Stimulated activated CD8-positive, alpha-beta memory T cell treated with anti-CD3 and anti-CD28 coated beads, Interleukin-12 subunit alpha, Interleukin-12 subunit beta, amount 100 ng/mL, for 1 hour (primary cell): ENCODE data around the gene EXOC4.
"Not testable (repeated sequence)": the region's sequence is repeated elsewhere in the genome, so short reads cannot be mapped to it uniquely, and the experiment has no call there.

Experiments used
- DNase-seq: peaks from one replicate; pipeline ENCODE4 v3.0.0-alpha.2; 2020; ENCODE audit warnings: low read depth

Gene EXOC4

GRCh38 chr7:133987582-133987981 is 734.7 kb downstream of the EXOC4 start:
- DNase-seq = no peak

- no peak for DNase-seq
These were observed 740.7 kb downstream of the EXOC4 start for GRCh38 chr7:133993547-133993946.

DNA sequence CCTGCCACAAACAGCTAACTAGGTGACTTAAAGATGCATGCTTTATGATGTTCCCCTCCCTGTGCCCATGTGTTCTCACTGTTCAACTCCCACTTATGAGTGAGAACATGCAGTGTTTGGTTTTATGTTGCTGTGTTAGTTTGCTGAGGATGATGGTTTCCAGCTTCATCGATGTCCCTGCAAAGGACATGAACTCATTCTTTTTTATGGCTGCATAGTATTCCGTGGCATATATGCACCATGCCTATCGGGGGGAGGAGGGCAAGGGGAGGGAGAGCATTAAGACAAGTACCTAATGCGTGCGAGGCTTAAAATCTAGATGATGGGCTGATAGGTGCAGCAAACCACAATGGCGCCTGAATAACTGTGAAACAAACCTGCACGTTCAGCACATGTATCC is 741.2 kb downstream of the EXOC4 start:
- not testable (repeated sequence) for DNase-seq

- DNase-seq = no peak
These were observed 744.6 kb downstream of the EXOC4 start for GRCh38 chr7:133997463-133997862.

GRCh38 chr7:133999178-133999577 is 746.3 kb downstream of the EXOC4 start:
- no peak for DNase-seq

DNA sequence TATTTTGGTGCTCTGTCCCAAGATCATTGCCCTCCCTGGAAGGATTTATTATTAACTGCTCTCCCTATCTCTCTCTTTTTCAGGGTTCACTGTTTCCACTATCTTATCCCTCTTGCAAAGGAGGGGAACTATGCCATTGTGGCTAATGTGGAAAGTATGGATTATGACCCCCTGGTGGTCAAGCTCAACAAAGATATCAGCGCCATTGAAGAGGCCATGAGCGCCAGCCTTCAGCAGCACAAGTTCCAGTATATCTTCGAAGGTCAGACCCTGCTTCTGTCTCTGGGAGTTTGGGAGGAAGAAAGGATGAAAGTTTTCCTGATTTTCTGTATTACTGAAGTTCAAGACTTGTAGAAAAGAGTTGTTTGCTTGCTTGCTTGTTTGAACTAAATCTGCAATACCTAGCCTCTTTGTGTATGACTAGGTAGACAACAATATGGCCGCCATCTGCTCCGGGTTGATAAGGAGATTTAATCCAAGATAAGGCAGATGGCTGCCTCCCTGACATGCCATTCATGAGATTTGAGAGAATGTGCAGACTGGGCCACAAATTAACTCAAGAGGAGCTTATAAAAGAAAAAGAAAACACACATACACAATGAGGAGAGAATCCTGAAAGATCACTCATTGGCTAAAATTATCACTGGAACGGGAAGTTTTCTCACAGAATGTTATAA is 752.1 kb downstream of the EXOC4 start:
- no peak for DNase-seq

- no peak for DNase-seq
These were observed 756.6 kb downstream of the EXOC4 start for GRCh38 chr7:134009314-134010110.

GRCh38 chr7:134013249-134013648 is 760.4 kb downstream of the EXOC4 start:
- DNase-seq = no peak

DNA sequence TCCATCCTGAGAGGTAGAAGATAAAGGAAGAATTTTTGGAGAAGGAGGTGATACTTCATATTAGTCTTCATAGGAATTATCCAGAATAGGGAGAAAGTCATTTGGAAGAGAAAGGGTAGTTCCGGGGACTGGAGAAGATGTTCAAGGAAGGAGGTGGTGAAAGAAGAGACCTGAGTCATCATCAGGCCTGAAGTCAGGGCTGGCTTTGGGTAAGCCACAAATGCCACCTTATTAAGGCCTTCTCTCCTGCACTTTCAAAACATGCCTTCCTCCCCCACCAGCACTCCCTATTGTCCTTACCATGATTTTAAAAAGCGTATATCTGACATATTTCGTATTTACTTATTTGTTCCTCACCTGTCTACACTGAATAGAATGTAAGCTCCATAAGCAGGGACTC is 762.1 kb downstream of the EXOC4 start:
- DNase-seq = no peak

- no peak for DNase-seq
These were observed 763.5 kb downstream of the EXOC4 start for GRCh38 chr7:134016223-134016941.

GRCh38 chr7:134016942-134017303 is 764.0 kb downstream of the EXOC4 start:
- DNase-seq = no peak

DNA sequence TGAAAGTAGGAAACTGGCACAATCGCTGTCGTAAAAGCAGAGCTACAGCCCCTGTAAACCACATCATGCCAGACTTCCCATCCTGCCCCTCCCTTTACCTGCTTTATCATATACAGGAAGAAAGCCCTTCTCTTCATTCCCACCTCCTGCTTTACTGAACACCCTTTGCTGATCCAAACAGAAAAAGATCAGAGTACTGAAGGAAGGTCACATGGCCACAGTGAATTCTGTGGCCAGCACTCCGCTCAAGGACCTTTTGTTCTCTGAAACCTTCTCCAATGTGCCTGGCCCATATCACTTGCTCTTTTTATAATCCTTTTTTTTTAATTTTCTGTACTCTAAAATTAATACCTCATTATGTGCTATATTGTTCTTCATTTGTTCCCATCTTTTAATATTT is 765.4 kb downstream of the EXOC4 start:
- no peak for DNase-seq

DNA sequence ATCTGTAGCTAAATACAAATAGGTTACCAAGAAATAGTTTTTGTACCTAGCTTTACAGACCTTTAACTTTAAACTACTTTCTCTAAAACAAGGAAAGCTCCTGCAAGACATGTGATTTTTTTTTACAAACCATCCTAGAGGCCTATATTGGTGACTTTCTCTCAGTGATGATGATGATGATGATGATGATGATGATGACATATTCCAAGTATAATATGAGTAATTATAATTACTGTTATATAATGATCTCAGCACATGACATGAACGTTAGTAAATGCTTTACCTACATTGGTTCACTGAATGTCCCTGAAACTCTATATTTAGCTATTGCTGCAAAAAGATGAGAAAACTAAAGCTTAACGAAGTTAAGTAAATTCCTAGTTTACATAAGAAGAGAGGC is 766.4 kb downstream of the EXOC4 start:
- DNase-seq = no peak

- no peak for DNase-seq
These were observed 769.0 kb downstream of the EXOC4 start for GRCh38 chr7:134021836-134022235.

DNA sequence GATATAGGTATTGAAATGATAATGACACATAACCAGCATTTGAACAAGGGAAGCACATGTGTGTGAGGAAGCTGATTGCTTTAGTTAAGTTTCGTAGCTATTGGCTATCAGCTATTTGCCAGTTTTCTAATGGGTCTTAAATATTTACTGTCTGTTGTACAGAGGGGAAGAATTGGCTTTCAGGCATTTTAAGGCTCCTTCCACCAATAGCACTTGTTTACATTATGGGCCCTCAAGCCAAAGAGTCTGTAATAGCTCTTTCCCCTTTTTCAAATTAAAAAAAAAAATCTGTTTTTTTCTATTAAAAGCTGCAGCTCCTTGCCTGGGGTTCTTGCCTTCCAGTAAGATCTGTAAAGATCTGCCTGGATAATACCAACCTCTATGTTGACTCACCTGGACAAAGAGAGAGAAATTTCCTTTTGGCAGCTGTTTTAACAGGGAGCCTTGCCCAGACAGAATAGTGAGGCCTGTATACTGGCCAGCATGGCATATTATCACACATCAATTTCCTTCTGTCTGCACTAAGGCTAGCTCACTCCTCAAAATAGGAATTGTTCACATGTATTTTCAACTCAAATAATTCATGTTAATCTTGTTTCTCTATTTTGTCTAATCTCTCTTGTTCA is 769.5 kb downstream of the EXOC4 start:
- DNase-seq = no peak

DNA sequence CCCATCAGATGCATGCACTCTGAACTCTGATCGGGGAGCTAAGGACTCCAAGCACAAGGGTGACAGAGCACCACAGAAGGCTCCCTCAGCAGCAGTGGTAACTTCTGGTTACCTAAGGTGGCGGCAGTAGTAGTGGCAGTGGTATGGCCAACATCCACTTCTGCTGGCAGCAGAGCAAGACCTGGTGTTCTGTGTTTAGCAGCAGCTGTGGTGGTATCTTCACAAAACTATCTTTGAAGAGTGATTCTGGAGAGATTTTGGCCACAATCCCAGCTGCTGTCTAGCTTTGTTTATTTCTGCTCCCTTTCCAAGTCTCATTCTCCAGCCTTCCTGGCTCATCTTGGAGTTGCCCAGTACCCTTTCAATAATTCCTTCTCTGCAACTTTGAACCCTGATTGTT is 771.9 kb downstream of the EXOC4 start:
- DNase-seq = no peak

GRCh38 chr7:134028853-134029252 is 776.0 kb downstream of the EXOC4 start:
- no peak for DNase-seq

DNA sequence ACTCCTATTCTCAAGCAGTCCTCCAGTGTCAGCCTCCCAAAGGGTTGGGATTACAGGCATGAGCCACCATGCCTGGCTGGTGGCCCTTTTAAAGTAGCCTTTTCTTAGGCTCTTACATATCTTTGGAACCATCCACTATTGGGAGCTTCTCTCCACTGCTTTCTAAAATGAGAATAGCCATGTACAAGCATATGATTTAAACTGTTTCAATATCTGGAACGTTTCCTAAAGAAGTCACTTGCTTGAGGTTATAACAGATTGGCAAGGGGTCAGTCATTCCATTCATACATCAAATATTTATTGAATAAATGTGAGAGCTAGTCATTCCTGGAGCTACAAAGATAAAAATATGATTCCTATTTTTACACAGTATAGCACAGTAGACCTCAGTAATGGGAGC is 776.9 kb downstream of the EXOC4 start:
- DNase-seq = no peak

DNA sequence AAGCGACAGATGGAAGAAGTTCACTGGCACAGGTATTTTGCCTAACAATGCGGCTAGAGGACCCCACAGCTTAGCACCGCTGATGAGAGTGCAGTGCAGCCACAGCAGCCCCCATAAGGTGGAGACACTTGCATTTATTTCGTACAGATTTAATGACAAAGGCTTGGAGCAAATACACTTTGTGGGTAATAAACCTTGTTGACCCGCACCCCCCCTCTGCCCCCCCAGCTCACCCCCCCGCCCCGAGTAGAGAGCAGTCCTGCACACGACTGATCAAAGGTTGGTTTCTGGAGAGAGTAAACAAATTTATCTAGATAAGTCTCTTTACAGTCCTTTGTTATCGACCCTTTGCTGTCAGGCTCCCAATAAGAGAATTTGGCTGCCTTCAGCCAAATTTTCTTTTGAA is 777.6 kb downstream of the EXOC4 start:
- no peak for DNase-seq

DNA sequence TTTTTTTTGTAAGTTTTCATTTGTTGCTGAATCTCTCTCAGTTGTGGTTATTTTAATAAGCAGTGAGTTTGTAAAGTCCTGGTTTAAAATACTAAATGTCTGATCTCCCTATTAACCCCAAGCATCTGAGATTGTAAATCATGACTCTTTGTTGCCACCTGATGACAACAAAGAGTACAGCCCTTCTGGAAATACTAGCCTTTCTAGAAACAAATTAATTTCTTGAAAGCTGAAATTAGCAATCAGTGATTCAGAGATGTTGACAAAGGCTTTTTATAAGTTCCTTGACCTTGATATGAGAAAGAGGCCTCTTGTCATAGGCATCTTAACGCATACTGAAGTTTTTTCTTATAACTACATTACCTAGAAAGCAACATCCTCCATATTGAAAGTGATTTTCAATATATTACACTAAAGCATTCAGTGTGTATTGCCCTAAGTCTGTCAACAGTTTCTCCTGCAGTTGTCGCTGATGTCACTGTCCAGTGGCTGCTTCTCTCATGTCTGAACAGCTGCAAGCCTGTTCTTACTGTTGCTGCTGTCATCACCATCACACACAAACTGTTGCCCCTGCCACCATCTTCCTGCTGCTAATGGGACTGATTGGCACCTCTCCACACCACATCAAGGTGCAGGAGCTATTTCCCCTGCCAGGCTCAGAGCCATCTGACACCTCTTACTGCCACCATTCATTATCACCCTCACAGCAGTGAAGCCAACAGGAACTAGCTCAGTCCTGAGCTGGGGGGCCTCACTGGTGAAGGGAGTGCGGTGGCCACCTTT is 779.1 kb downstream of the EXOC4 start:
- DNase-seq = no peak

GRCh38 chr7:134034652-134035051 is 781.8 kb downstream of the EXOC4 start:
- DNase-seq = no peak

- DNase-seq = no peak
These were observed 785.1 kb downstream of the EXOC4 start for GRCh38 chr7:134037991-134038390.
